T-cell (primary cell): Measurements from ENCODE around the gene ACACB. TPM values are rescaled to one million over a fixed set of nuclear protein-coding genes. Genes with fewer than 3 reads are reported as not detected.
A peak's percentile ranks its signal among the peaks of the same experiment; 100 is the strongest.
"Not testable (repeated sequence)": the region's sequence is repeated elsewhere in the genome, so short reads cannot be mapped to it uniquely, and the experiment has no call there.

Experiments
- ATAC-seq, 4 experiments: fragments of 200-7000 bp in 3 of 4; fragments of 150-1000 bp in 1 of 4; cut with Tn5 transposase; replicated peaks in 1 of 4; 1 replicate in 3 of 4; 2 replicates in 1 of 4; pipeline ENCODE4 v1.10.0; 2021; ENCODE audit warnings: moderate library complexity in 3 of 4, mild to moderate bottlenecking in 2 of 4, moderate number of reproducible peaks in 1 of 4
- CTCF ChIA-PET, 2 donors: fragments of 300-600 bp; sonication (Branson Sonifier 250); formaldehyde crosslinking; loops; one replicate each; lab custom pipeline; 2022; ENCODE audit warnings: antibody characterized with exemption in 2 of 2; lab: Charles Lee
- POLR2A ChIA-PET, 2 donors: fragments of 300-600 bp; sonication (Branson Sonifier 250); formaldehyde crosslinking; loops; one replicate each; lab custom pipeline; 2022; ENCODE audit warnings: antibody characterized with exemption in 2 of 2; lab: Charles Lee
- DNase-seq, 35 experiments: peaks; one replicate each; pipeline versions ENCODE4 v3.0.0 to v3.0.0-alpha.2; 2013 to 2023
- H3K27ac ChIP-seq: one replicate; pipeline ENCODE4 v1.5.1; 2013; ENCODE audit warnings: low read length
- H3K27me3 ChIP-seq, 2 experiments: replicated peaks in 1 of 2; 1 replicate in 1 of 2; 2 replicates in 1 of 2; pipeline versions ENCODE4 v1.6.1 to v1.7.0; 2013; ENCODE audit warnings: low read length in 1 of 2, mixed read lengths in 1 of 2; ENCODE audit not compliant: control insufficient read depth in 2 of 2, insufficient read depth in 2 of 2; ENCODE audit errors: extremely low read depth in 1 of 2
- H3K36me3 ChIP-seq, 2 donors: 1 replicate in 1 of 2; 2 replicates in 1 of 2; pipeline versions ENCODE4 v1.6.1 to v1.7.0; 2013; ENCODE audit warnings: low read length in 1 of 2; ENCODE audit not compliant: control insufficient read depth in 2 of 2, insufficient read depth in 1 of 2; ENCODE audit errors: extremely low read depth in 1 of 2
- H3K4me1 ChIP-seq, 2 experiments: 1 replicate in 1 of 2; 2 replicates in 1 of 2; pipeline versions ENCODE4 v1.6.1 to v1.7.0; 2013; ENCODE audit warnings: low read length in 2 of 2, mixed read lengths in 1 of 2; ENCODE audit not compliant: insufficient read depth in 2 of 2, control insufficient read depth in 1 of 2; ENCODE audit errors: extremely low read depth in 1 of 2
- H3K4me3 ChIP-seq, 2 donors: 1 replicate in 1 of 2; 2 replicates in 1 of 2; pipeline versions ENCODE4 v1.5.1 to v1.7.0; 2013; ENCODE audit warnings: mild to moderate bottlenecking in 2 of 2, low read length in 1 of 2, moderate library complexity in 1 of 2; ENCODE audit not compliant: control insufficient read depth in 1 of 2; ENCODE audit errors: extremely low read depth in 1 of 2
- H3K9me3 ChIP-seq: 2 replicates; pipeline ENCODE4 v1.7.0; 2013
- H3K27ac Mint-ChIP-seq, 2 donors: one replicate each; pipeline ENCODE4 v1.8.0; 2020 to 2021; ENCODE audit warnings: mild to moderate bottlenecking in 2 of 2, mixed read lengths in 2 of 2
- H3K27me3 Mint-ChIP-seq, 2 donors: one replicate each; pipeline ENCODE4 v1.8.0; 2021 to 2022; ENCODE audit warnings: mixed read lengths in 2 of 2
- H3K36me3 Mint-ChIP-seq: one replicate; pipeline ENCODE4 v1.8.0; 2021; ENCODE audit warnings: mixed read lengths
- H3K4me1 Mint-ChIP-seq, 3 donors: one replicate each; pipeline ENCODE4 v1.8.0; 2020 to 2022; ENCODE audit warnings: mixed read lengths in 3 of 3, mild to moderate bottlenecking in 1 of 3
- H3K4me3 Mint-ChIP-seq, 3 donors: one replicate each; pipeline ENCODE4 v1.8.0; 2020 to 2022; ENCODE audit warnings: mild to moderate bottlenecking in 3 of 3, mixed read lengths in 3 of 3, moderate library complexity in 3 of 3
- H3K9me3 Mint-ChIP-seq, 3 donors: one replicate each; pipeline ENCODE4 v1.8.0; 2020 to 2022; ENCODE audit warnings: mixed read lengths in 3 of 3
- WGBS: methylation state at CpG from one replicate; pipeline ENCODE4 v1.1.5; 2013; ENCODE audit warnings: missing lambda C conversion rate; ENCODE audit not compliant: insufficient coverage; 5-methylcytosine and 5-hydroxymethylcytosine counted together
- total RNA-seq, 35 experiments: library from RNA in 6 of 35; stranded (reverse) in 6 of 35; fragments of 120-200 nt in 1 of 35; gene quantifications; one replicate each; pipeline versions ENCODE4 v1.2.1 to v1.2.4 and lab custom pipeline; 2013 to 2026

The ACACB gene
- total RNA-seq, 5 donors from 2014 or later (not counting 1 experiment from before 2014, with no cell fraction given) = 24.8 to 34.1 (median 32.1) TPM

DNA sequence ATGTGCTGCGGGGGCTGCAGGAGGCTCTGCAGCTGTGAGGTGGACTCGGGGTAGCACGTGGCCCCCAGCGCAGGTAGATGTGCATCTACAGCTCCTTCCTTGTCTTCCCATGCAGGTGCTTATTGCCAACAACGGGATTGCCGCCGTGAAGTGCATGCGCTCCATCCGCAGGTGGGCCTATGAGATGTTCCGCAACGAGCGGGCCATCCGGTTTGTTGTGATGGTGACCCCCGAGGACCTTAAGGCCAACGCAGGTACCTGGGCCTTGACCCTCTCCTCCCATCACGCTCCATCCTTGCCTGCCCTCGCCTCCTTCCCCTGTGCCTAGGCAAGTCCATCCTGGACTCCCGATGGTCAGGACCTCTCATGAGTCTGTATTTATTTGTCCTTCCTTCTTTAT is 51.4 kb downstream of the ACACB start:
- ATAC-seq (no peak), DNase-seq (no peak)
- Histone ChIP-seq H3K9me3 (no peaks in the 10 kb centered on the region), H3K27me3 (no peaks in the 10 kb centered on the region), H3K4me1 (no peaks in the 10 kb centered on the region), H3K36me3 (peaks cover 0 to 25% of the 10 kb centered on the region in 2 donors), H3K27ac (no peak overlapping the region), H3K4me3 (no peak overlapping the region)
- Mint-ChIP-seq H3K4me3 (no peak overlapping the region), H3K9me3 (peaks cover 0 to 6% (median 0%) of the 10 kb centered on the region in 3 donors), H3K4me1 (peaks cover 0 to 7% (median 2%) of the 10 kb centered on the region in 3 donors), H3K27ac (no peak overlapping the region), H3K27me3 (no peaks in the 10 kb centered on the region), H3K36me3 (peaks cover 43% of the 10 kb centered on the region)
- POLR2A ChIA-PET = no interaction called here
- CTCF ChIA-PET = no interaction called here
- 98% methylated on average over 15 of the region's 18 CpGs for WGBS

DNA sequence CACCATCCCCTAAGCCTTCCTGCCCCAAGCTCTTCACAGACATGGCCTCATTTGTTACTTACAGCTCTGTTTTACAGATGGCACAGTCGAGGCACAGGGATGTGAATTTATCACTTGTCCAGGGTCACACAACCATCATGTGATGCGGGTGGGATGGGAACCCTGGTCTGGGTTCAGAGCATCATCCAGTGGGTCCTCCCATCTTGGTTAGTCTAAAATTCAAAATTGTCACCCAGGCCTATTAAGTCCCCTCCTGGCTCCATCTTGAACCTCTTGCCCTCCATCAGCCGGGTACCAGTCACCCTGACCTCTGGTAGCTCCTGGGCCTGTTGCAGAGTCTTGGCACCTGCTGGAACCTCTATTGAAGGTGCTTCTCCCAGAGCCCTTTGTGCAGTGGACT is 52.9 kb downstream of the ACACB start:
- ATAC-seq (no peak), DNase-seq (no peak)
- peaks cover 0 to 14% (median 0%) of the 10 kb centered on the region in 3 donors for H3K9me3 Mint-ChIP-seq
- peaks cover 0 to 29% of the 10 kb centered on the region in 2 donors for H3K36me3 ChIP-seq
- no peaks in the 10 kb centered on the region for H3K27me3 Mint-ChIP-seq
- H3K4me1 ChIP-seq = no peaks in the 10 kb centered on the region
- no peaks in the 10 kb centered on the region for H3K27me3 ChIP-seq
- no peak overlapping the region for H3K27ac ChIP-seq
- H3K27ac Mint-ChIP-seq = no peak overlapping the region
- no peak overlapping the region for H3K4me3 Mint-ChIP-seq
- no peaks in the 10 kb centered on the region for H3K9me3 ChIP-seq
- peaks cover 56% of the 10 kb centered on the region for H3K36me3 Mint-ChIP-seq
- ChIA-PET CTCF (interaction anchor here in 1 of 2 donors (0.6 kb wide), 1 partner anchor 1312 kb away, joined by 3 read pairs; no protein-coding TSS in a partner anchor), POLR2A (no interaction called here)
- no peaks in the 10 kb centered on the region for H3K4me1 Mint-ChIP-seq
- 100% methylated on average over 2 of the region's 3 CpGs for WGBS
- no peak overlapping the region for H3K4me3 ChIP-seq

DNA sequence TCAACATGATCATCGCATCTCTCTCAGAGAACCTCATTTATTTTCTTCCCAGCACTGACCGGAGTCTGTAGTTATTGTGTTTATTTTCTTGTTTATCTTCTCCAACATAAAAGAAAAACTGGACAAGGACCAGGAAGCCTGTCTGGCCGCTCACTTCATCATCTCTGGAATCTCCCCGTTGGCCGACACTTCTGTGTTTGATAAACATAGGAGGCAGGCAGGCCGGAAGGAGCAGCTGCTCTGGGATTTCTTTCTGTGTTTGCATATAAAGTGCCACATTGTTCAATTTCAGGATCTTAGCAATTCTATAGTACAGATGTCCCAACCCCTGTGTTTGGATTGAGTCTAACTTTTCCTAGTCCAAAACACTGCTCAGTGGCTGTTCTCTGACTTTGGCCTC is 53.3 kb downstream of the ACACB start:
- DNase-seq = no peak
- no peaks in the 10 kb centered on the region for H3K27me3 Mint-ChIP-seq
- CTCF ChIA-PET = no interaction called here
- Histone ChIP-seq H3K27ac (no peak overlapping the region), H3K27me3 (no peaks in the 10 kb centered on the region), H3K4me1 (no peaks in the 10 kb centered on the region), H3K36me3 (peaks cover 0 to 29% of the 10 kb centered on the region in 2 donors), H3K9me3 (no peaks in the 10 kb centered on the region), H3K4me3 (no peak overlapping the region)
- no CpG with 5 or more reads among the region's 6 CpGs for WGBS
- no peak overlapping the region for H3K27ac Mint-ChIP-seq
- no peak overlapping the region for H3K4me3 Mint-ChIP-seq
- H3K9me3 Mint-ChIP-seq = peaks cover 0 to 14% (median 0%) of the 10 kb centered on the region in 3 donors
- H3K36me3 Mint-ChIP-seq = peaks cover 59% of the 10 kb centered on the region
- no peaks in the 10 kb centered on the region for H3K4me1 Mint-ChIP-seq
- POLR2A ChIA-PET = no interaction called here
- no peak for ATAC-seq

- POLR2A ChIA-PET = interaction anchor here in 1 of 2 donors (0.6 kb wide), 1 partner anchor 1727 kb away, joined by 3 read pairs; no protein-coding TSS in a partner anchor
- Mint-ChIP-seq H3K36me3 (peaks cover 61% of the 10 kb centered on the region), H3K27ac (no peak overlapping the region), H3K9me3 (peaks cover 0 to 14% (median 0%) of the 10 kb centered on the region in 3 donors), H3K4me1 (no peaks in the 10 kb centered on the region), H3K27me3 (no peaks in the 10 kb centered on the region), H3K4me3 (no peak overlapping the region)
- Histone ChIP-seq H3K4me1 (no peaks in the 10 kb centered on the region), H3K9me3 (no peaks in the 10 kb centered on the region), H3K27ac (no peak overlapping the region), H3K4me3 (no peak overlapping the region), H3K27me3 (no peaks in the 10 kb centered on the region), H3K36me3 (peaks cover under 1 to 29% of the 10 kb centered on the region in 2 donors)
- ATAC-seq (no peak), DNase-seq (no peak)
- CTCF ChIA-PET = no interaction called here
- WGBS = 93% methylated on average over 3 of the region's 7 CpGs
Observed at GRCh38 chr12:109170324-109170723, 53.9 kb downstream of the ACACB start.

GRCh38 chr12:109172787-109173186 is 56.4 kb downstream of the ACACB start:
- peaks cover 9 to 26% of the 10 kb centered on the region in 2 donors for H3K36me3 ChIP-seq
- H3K27me3 ChIP-seq, H3K27ac ChIP-seq, H3K4me1 ChIP-seq, ATAC-seq, DNase-seq, POLR2A ChIA-PET, H3K4me3 ChIP-seq, H3K27me3 Mint-ChIP-seq, H3K4me1 Mint-ChIP-seq, H3K4me3 Mint-ChIP-seq, CTCF ChIA-PET, H3K9me3 ChIP-seq, H3K27ac Mint-ChIP-seq: not testable (repeated sequence)
- WGBS = 100% methylated on average over 2 of the region's 6 CpGs
- H3K36me3 Mint-ChIP-seq = peaks cover 51% of the 10 kb centered on the region
- peaks cover 0 to 14% (median 0%) of the 10 kb centered on the region in 3 donors for H3K9me3 Mint-ChIP-seq

DNA sequence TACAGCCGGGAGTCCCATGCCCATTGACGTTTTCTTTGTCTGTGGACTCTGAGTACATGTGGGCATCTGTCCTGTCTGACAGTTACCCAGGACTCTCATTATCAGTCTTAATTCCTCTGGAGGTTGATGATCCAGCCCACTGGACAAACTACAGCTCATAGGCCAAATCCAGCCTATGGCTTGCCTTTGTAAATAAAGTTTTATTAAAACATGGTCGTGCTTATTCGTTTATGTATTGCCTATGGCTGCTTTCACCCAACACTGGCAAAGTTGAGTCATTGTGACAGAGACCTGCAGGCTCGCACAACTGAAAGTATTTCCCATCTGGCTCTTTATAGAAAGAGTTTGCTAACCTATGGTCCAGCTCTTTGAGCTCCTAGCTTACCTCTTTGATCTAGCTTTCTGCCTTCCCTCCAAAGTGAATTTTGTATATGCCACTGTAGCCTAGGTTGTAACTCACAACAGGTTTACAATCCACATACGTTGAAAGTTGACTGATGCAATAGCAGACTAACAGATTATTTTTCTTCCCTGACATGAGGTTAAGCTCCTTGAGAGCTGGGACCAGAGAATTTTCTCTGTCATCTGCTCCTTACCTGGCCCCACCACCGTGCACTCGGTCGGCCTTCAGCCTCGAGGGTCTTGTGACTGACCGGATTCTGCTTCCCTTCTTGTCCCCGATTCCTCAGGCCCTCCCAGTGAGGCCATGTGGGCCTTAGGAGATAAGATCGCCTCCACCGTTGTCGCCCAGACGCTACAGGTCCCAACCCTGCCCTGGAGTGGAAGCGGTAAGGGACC is 57.3 kb downstream of the ACACB start:
- Mint-ChIP-seq H3K27ac (peak overlapping the region in 1 of 2 donors; percentile 12), H3K27me3 (no peaks in the 10 kb centered on the region), H3K4me1 (no peaks in the 10 kb centered on the region), H3K36me3 (peaks cover 51% of the 10 kb centered on the region), H3K4me3 (no peak overlapping the region), H3K9me3 (peaks cover 0 to 14% (median 0%) of the 10 kb centered on the region in 3 donors)
- no peaks in the 10 kb centered on the region for H3K4me1 ChIP-seq
- no peak overlapping the region for H3K4me3 ChIP-seq
- H3K9me3 ChIP-seq = no peaks in the 10 kb centered on the region
- H3K36me3 ChIP-seq = peaks cover 9 to 24% of the 10 kb centered on the region in 2 donors
- 98% methylated on average over 11 of the region's 17 CpGs for WGBS
- ATAC-seq (no peak), DNase-seq (no peak)
- no peak overlapping the region for H3K27ac ChIP-seq
- POLR2A ChIA-PET = interaction anchor here in 1 of 2 donors (0.6 kb wide), 1 partner anchor 12 kb away, joined by 3 read pairs; no protein-coding TSS in a partner anchor
- H3K27me3 ChIP-seq = no peaks in the 10 kb centered on the region
- CTCF ChIA-PET = no interaction called here
